MM.1S (cell line): ENCODE results near the gene CDH2.

ENCODE experiments used
- CTCF ChIP-seq: fragments of 300-600 bp; sonication (generic); IDR thresholded peaks from 2 replicates; pipeline ENCODE4 v1.5.1; 2016; ENCODE audit warnings: antibody characterized with exemption, low read length, mixed read lengths
- EZH2phosphoT487 ChIP-seq: fragments of 300-600 bp; sonication (generic); IDR thresholded peaks from 2 replicates; pipeline ENCODE4 v1.6.1; 2018; ENCODE audit warnings: antibody characterized with exemption, low read length

GRCh38 chr18:28204154-28204553 is 27.2 kb upstream of the CDH2 start:
- TF ChIP-seq CTCF (no peak), EZH2phosphoT487 (no peak)
